Spleen (tissue), 11 donors: ENCODE results near the gene SDK2. TPM values are rescaled to one million over a fixed set of nuclear protein-coding genes. Genes with fewer than 3 reads are reported as not detected.

ENCODE experiments used
- DNase-seq: peaks from one replicate; pipeline ENCODE4 v3.0.0-alpha.2; 2020
- H3K27ac ChIP-seq, 8 donors: fragments of 200-600 bp; sonication (generic) in 7 of 8; 1 replicate in 4 of 8; 2 replicates in 4 of 8; pipeline versions ENCODE4 v1.5.0 to v1.8.0; 2016 to 2021; ENCODE audit warnings: inconsistent platforms in 4 of 8, mild to moderate bottlenecking in 4 of 8, moderate library complexity in 1 of 8
- H3K27me3 ChIP-seq, 7 donors: fragments of 200-600 bp; sonication (generic) in 6 of 7; replicated peaks in 1 of 7; 1 replicate in 4 of 7; 2 replicates in 3 of 7; pipeline versions ENCODE4 v1.5.0 to v1.8.0; 2016 to 2021; ENCODE audit warnings: inconsistent platforms in 3 of 7, mild to moderate bottlenecking in 1 of 7
- H3K36me3 ChIP-seq, 6 donors: fragments of 200-600 bp; sonication (generic) in 5 of 6; 1 replicate in 4 of 6; 2 replicates in 2 of 6; pipeline versions ENCODE4 v1.5.0 to v1.8.0; 2016 to 2021; ENCODE audit warnings: inconsistent platforms in 2 of 6
- H3K4me1 ChIP-seq, 6 donors: fragments of 200-600 bp; sonication (generic) in 5 of 6; 1 replicate in 3 of 6; 2 replicates in 3 of 6; pipeline versions ENCODE4 v1.5.0 to v1.8.0; 2016 to 2021; ENCODE audit warnings: inconsistent platforms in 3 of 6
- H3K4me3 ChIP-seq, 8 donors: fragments of 200-600 bp; sonication (generic) in 7 of 8; 1 replicate in 4 of 8; 2 replicates in 4 of 8; pipeline versions ENCODE4 v1.5.0 to v1.8.0; 2016 to 2021; ENCODE audit warnings: inconsistent platforms in 4 of 8, mild to moderate bottlenecking in 4 of 8, moderate library complexity in 2 of 8
- H3K9me3 ChIP-seq, 8 donors: fragments of 200-600 bp; sonication (generic) in 7 of 8; 1 replicate in 4 of 8; 2 replicates in 4 of 8; pipeline versions ENCODE4 v1.5.0 to v1.8.0; 2016 to 2021; ENCODE audit warnings: inconsistent platforms in 4 of 8
- POLR2A ChIP-seq, 3 donors: fragments of 450-650 bp; IDR thresholded peaks; one replicate each; pipeline ENCODE4 v1.5.1; 2017; ENCODE audit warnings: antibody characterized with exemption in 3 of 3, mild to moderate bottlenecking in 1 of 3
- POLR2AphosphoS5 ChIP-seq, 3 donors: sonication (generic); formaldehyde crosslinking; IDR thresholded peaks; one replicate each; pipeline ENCODE4 v1.5.1; 2017; ENCODE audit warnings: antibody characterized with exemption in 3 of 3
- WGBS, 5 donors: extraction: QIAGEN DNeasy Blood & Tissue Kit in 3 of 5; methylation state at CpG; one replicate each; pipeline versions ENCODE4 v1.1.5 to v1.1.7; 2013 to 2018; 5-methylcytosine and 5-hydroxymethylcytosine counted together
- intact Hi-C: fragments of 100-400 bp; cut with DNase I; formaldehyde crosslinking; loops from one replicate; pipeline ENCODE4 v1.15.0; 2023; ENCODE audit warnings: low total_unique reads
- polyA plus RNA-seq, 3 donors: library from polyadenylated mRNA; stranded (reverse); fragments of 200-250 nt; gene quantifications; one replicate each; pipeline ENCODE4 v1.2.1, GENCODE V29; 2013
- total RNA-seq, 7 donors: library from RNA; depleted of rRNA in 3 of 7; stranded (reverse); fragments of >200 nt in 3 of 7; fragmentation: NEBNext Ultra II Directional in 4 of 7; extraction: Animal tissue kit (Norgen Biotek cat#: 25700) in 4 of 7; gene quantifications; one replicate each; pipeline versions ENCODE4 v1.1.0 to v1.2.1, GENCODE V29; 2016 to 2021
- TF ChIP-seq, protein P1 (sequence below), 11 experiments: fragments of 200-600 bp in 7 of 11; fragments of 450-650 bp in 4 of 11; sonication (generic) in 4 of 11; IDR thresholded peaks in 8 of 11; conservative IDR thresholded peaks in 3 of 11; 1 replicate in 7 of 11; 2 replicates in 4 of 11; pipeline versions ENCODE4 v1.4.0 to v1.8.0; 2016 to 2021; ENCODE audit warnings: antibody characterized with exemption in 11 of 11, inconsistent platforms in 4 of 11, mild to moderate bottlenecking in 1 of 11
- donor health status: healthy with polysubstance abuse.
- donor health status: DM: no; HTN: no; CAD: no; lungs with moderate emphysema.
- donor health status: DM: no; HTN: no; CAD: no.
- donor health status: Bipolar disorder and iron deficiency.
- donor health status: healthy.
- donor health status: DM: no; HTN: no; CAD: no.
- donor health status: DM: yes; HTN: yes; CAD: no.

SDK2 gene
- total and polyA plus RNA-seq, 10 donors: 0.86 to 16.5 (median 9.7) TPM

DNA sequence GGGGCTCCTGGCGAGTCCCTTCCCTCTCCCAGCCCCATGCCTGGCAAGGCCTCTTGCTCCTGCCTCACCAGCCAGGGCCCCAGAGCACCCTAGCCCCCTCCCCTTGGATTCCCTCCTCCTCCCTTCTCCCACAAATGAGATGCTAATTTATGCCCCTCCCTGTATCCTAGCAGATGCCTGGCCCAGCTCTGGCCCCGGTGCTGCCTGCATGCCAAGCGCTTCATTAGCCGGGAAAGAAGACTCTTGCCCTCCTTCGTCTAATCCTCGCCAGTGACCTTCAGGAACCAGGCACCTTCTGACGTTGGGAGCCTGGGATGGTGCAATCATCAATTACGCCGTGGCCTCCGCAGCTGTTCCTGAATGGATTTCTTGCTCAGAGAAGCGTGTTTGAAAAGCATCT, 127.8 kb downstream of the SDK2 start:
- Histone ChIP-seq H3K4me1 (peaks cover 0 to 10% (median 0%) of the 10 kb centered on the region in 6 donors), H3K9me3 (no peaks in the 10 kb centered on the region), H3K36me3 (no peaks in the 10 kb centered on the region), H3K4me3 (no peak overlapping the region), H3K27me3 (no peaks in the 10 kb centered on the region), H3K27ac (no peak overlapping the region)
- 77 to 95% (median 85%) methylated on average over 10 to 11 of the region's 11 CpGs for WGBS, 5 donors
- no peak for TF ChIP-seq POLR2AphosphoS5 (IDR thresholded peaks at IDR 0.05)
- TF ChIP-seq, protein P1, sequence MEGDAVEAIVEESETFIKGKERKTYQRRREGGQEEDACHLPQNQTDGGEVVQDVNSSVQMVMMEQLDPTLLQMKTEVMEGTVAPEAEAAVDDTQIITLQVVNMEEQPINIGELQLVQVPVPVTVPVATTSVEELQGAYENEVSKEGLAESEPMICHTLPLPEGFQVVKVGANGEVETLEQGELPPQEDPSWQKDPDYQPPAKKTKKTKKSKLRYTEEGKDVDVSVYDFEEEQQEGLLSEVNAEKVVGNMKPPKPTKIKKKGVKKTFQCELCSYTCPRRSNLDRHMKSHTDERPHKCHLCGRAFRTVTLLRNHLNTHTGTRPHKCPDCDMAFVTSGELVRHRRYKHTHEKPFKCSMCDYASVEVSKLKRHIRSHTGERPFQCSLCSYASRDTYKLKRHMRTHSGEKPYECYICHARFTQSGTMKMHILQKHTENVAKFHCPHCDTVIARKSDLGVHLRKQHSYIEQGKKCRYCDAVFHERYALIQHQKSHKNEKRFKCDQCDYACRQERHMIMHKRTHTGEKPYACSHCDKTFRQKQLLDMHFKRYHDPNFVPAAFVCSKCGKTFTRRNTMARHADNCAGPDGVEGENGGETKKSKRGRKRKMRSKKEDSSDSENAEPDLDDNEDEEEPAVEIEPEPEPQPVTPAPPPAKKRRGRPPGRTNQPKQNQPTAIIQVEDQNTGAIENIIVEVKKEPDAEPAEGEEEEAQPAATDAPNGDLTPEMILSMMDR (IDR thresholded peaks at IDR 0.05 in 8 of 11, conservative IDR thresholded peaks at IDR 0.05 in 3 of 11): no peak
- no peak for TF ChIP-seq POLR2A (IDR thresholded peaks at IDR 0.05)
- intact Hi-C loops: no loop called here
- DNase-seq: peak; percentile 41

DNA sequence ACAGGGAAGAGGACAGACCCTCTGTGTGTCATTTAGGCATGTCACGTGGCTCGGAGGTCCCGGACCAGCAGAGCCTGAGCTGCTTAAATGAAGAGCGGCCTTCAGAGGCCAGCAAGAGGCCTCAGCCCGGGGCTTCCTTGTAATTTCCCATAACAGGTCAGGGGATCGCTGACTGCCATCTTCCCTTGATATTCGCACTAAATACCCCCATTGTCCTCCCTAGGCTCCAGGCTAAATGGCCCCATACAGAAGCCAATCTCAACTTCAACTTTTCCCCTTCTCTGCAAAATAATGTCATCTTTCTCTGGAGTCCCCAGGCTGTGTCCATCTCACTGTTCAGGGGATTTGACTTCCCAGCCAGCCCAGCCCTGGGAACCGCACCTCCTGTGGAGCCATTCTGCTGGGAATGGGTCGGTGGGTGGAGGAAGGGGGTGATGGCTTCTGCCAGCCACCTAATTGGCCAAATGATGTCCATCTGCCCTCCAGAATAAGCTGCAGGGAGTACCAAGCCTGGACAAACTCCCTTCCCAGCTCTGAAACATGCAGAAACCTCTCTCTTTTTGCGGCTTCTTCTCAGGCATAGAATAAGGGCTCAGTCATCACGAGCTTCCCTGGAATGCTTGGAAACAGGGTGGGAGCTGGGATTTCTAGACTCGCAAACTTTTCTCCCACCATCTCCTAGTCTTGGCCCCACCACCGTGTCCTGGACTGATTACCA, 129.9 kb downstream of the SDK2 start:
- H3K9me3 ChIP-seq: no peaks in the 10 kb centered on the region

DNA sequence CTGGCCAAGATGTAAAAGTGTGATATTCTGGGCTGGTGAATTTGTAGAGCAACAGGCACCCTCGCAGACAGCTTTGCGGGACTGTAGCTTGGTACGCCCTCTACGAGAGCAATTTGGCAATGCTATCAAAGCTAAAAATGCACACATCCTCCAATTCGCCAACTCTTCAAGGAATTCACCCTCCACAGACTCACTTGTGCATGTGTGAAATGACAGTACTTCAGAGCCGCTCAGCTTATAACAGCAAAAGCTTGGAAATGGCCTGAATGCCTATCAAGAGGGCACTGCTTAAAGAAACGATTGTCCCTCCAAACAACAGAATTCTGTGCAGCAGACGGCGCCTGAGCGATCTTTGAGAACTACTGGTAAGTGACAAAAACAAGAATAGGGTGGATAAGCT, 130.8 kb downstream of the SDK2 start:
- Histone ChIP-seq H3K27me3 (no peaks in the 10 kb centered on the region), H3K4me3 (no peak overlapping the region), H3K36me3 (no peaks in the 10 kb centered on the region), H3K9me3 (no peaks in the 10 kb centered on the region), H3K27ac (no peak overlapping the region), H3K4me1 (peaks cover 0 to 7% (median 2%) of the 10 kb centered on the region in 6 donors)
- intact Hi-C loops: no loop called here
- no peak for DNase-seq
- 79 to 91% (median 87%) methylated on average over 10 of the region's 10 CpGs for WGBS, 5 donors
- TF ChIP-seq POLR2AphosphoS5 (IDR thresholded peaks at IDR 0.05): no peak
- TF ChIP-seq, protein P1 (IDR thresholded peaks at IDR 0.05 in 8 of 11, conservative IDR thresholded peaks at IDR 0.05 in 3 of 11): no peak

More for the DNA sequence above, 129.9 kb downstream of the SDK2 start:
- intact Hi-C loops: no loop called here
- no peak overlapping the region for H3K4me3 ChIP-seq
- no peaks in the 10 kb centered on the region for H3K36me3 ChIP-seq
- no peaks in the 10 kb centered on the region for H3K4me1 ChIP-seq
- DNase-seq: no peak
- TF ChIP-seq POLR2AphosphoS5 (IDR thresholded peaks at IDR 0.05) (no peak), POLR2A (IDR thresholded peaks at IDR 0.05) (no peak)
- TF ChIP-seq, protein P1 (IDR thresholded peaks at IDR 0.05 in 8 of 11, conservative IDR thresholded peaks at IDR 0.05 in 3 of 11): no peak
- 85 to 96% (median 92%) methylated on average over 13 of the region's 13 CpGs for WGBS, 5 donors
- H3K27ac ChIP-seq: no peak overlapping the region
- no peaks in the 10 kb centered on the region for H3K27me3 ChIP-seq

DNA sequence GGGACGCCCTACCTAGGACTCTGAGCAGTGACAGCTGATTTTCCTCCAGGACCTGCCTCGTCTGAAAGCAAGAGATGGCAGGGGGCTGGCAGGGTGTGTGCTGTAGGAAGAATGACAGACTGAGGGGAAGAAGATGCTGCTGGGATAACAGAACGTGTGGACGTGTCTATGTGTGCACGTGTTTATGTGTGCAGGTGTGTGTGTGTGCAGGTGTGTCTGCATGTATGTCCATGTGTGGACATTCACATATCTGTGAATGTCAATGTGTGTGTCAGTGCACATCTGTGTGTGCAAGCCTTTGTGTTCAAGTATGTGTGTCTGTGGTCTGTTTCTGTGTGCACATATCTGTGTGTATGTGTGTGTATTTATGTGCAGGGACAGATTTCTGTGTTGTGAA, 132.5 kb downstream of the SDK2 start:
- DNase-seq: no peak
- WGBS, 5 donors: 87 to 91% (median 89%) methylated on average over 5 of the region's 5 CpGs
- H3K36me3 ChIP-seq: no peaks in the 10 kb centered on the region
- intact Hi-C loops: no loop called here
- no peak overlapping the region for H3K4me3 ChIP-seq
- peaks cover 0 to 7% (median 2%) of the 10 kb centered on the region in 6 donors for H3K4me1 ChIP-seq
- no peak for TF ChIP-seq POLR2AphosphoS5 (IDR thresholded peaks at IDR 0.05)
- TF ChIP-seq, protein P1 (IDR thresholded peaks at IDR 0.05 in 8 of 11, conservative IDR thresholded peaks at IDR 0.05 in 3 of 11): no peak
- TF ChIP-seq POLR2A (IDR thresholded peaks at IDR 0.05): no peak
- no peak overlapping the region for H3K27ac ChIP-seq
- H3K27me3 ChIP-seq: no peaks in the 10 kb centered on the region
- no peaks in the 10 kb centered on the region for H3K9me3 ChIP-seq
